Right atrium auricular region (tissue), 2 donors: ENCODE results near the gene LUC7L3. TPM values are rescaled to one million over a fixed set of nuclear protein-coding genes. Genes with fewer than 3 reads are reported as not detected.
A peak's percentile ranks its signal among the peaks of the same experiment; 100 is the strongest.

Experiments used
- DNase-seq: peaks from one replicate; pipeline ENCODE4 v3.0.0-alpha.2; 2019; ENCODE audit warnings: low spot score
- H3K27ac ChIP-seq, 2 donors: fragments of 200-600 bp; sonication (generic); 1 replicate in 1 of 2; 2 replicates in 1 of 2; pipeline ENCODE4 v1.5.1; 2016 to 2019
- H3K27me3 ChIP-seq, 2 donors: fragments of 200-600 bp; sonication (generic); one replicate each; pipeline versions ENCODE4 v1.5.1 to v1.6.0; 2017 to 2019
- H3K36me3 ChIP-seq: fragments of 200-600 bp; sonication (generic); one replicate; pipeline ENCODE4 v1.5.1; 2016
- H3K4me1 ChIP-seq, 2 donors: fragments of 200-600 bp; sonication (generic); one replicate each; pipeline versions ENCODE4 v1.5.1 to v1.6.0; 2017 to 2019
- H3K4me3 ChIP-seq, 2 donors: fragments of 200-600 bp; sonication (generic); 1 replicate in 1 of 2; 2 replicates in 1 of 2; pipeline ENCODE4 v1.5.1; 2017 to 2019; ENCODE audit warnings: mild to moderate bottlenecking in 1 of 2, moderate library complexity in 1 of 2
- H3K9me3 ChIP-seq, 2 donors: fragments of 200-600 bp; sonication (generic); one replicate each; pipeline ENCODE4 v1.5.1; 2019
- CTCF ChIP-seq, 2 donors: fragments of 200-600 bp; sonication (generic); IDR thresholded peaks; one replicate each; pipeline ENCODE4 v1.5.1; 2019; ENCODE audit warnings: antibody characterized with exemption in 2 of 2
- total RNA-seq, 2 donors: library from RNA; depleted of rRNA; stranded (reverse); fragments of >200 nt; gene quantifications; one replicate each; pipeline ENCODE4 v1.1.0, GENCODE V29; 2016

LUC7L3 gene
- total RNA-seq, 2 donors from 2014 or later = 19.6 to 31.3 TPM

- peak overlapping the region in 1 of 2 donors; percentile 36 for H3K27ac ChIP-seq
- H3K4me3 ChIP-seq = no peak overlapping the region
- DNase-seq = peak; percentile 58
Measured at GRCh38 chr17:50763716-50764475, 44.5 kb downstream of the LUC7L3 start.

GRCh38 chr17:50764734-50765149 is 45.3 kb downstream of the LUC7L3 start:
- no peak overlapping the region for H3K4me3 ChIP-seq
- TF ChIP-seq CTCF (IDR thresholded peaks at IDR 0.05) = no peak
- peak; percentile 42 for DNase-seq
- H3K36me3 ChIP-seq = no peaks in the 10 kb centered on the region
- no peaks in the 10 kb centered on the region for H3K4me1 ChIP-seq
- H3K9me3 ChIP-seq = no peaks in the 10 kb centered on the region
- H3K27ac ChIP-seq = no peak overlapping the region
- H3K27me3 ChIP-seq = no peaks in the 10 kb centered on the region

More at GRCh38 chr17:50763716-50764475, 44.5 kb downstream of the LUC7L3 start:
- no peaks in the 10 kb centered on the region for H3K36me3 ChIP-seq
- no peaks in the 10 kb centered on the region for H3K27me3 ChIP-seq
- no peak for TF ChIP-seq CTCF (IDR thresholded peaks at IDR 0.05)
- H3K4me1 ChIP-seq = no peaks in the 10 kb centered on the region
- H3K9me3 ChIP-seq = no peaks in the 10 kb centered on the region

- Histone ChIP-seq H3K27me3 (no peaks in the 10 kb centered on the region), H3K4me1 (no peaks in the 10 kb centered on the region), H3K9me3 (no peaks in the 10 kb centered on the region), H3K4me3 (no peak overlapping the region), H3K36me3 (no peaks in the 10 kb centered on the region), H3K27ac (no peak overlapping the region)
- no peak for DNase-seq
- no peak for TF ChIP-seq CTCF (IDR thresholded peaks at IDR 0.05)
Measured at GRCh38 chr17:50765454-50766221, 46.2 kb downstream of the LUC7L3 start.

- no peak overlapping the region for H3K27ac ChIP-seq
- DNase-seq = peak; percentile 36
- no peaks in the 10 kb centered on the region for H3K27me3 ChIP-seq
- no peaks in the 10 kb centered on the region for H3K4me1 ChIP-seq
- H3K9me3 ChIP-seq = no peaks in the 10 kb centered on the region
- no peaks in the 10 kb centered on the region for H3K36me3 ChIP-seq
- TF ChIP-seq CTCF (IDR thresholded peaks at IDR 0.05) = no peak
- no peak overlapping the region for H3K4me3 ChIP-seq
Measured at GRCh38 chr17:50766222-50767023, 47.0 kb downstream of the LUC7L3 start.

GRCh38 chr17:50767030-50767429 is 47.6 kb downstream of the LUC7L3 start:
- no peaks in the 10 kb centered on the region for H3K9me3 ChIP-seq
- H3K27me3 ChIP-seq = no peaks in the 10 kb centered on the region
- DNase-seq = no peak
- H3K4me3 ChIP-seq = no peak overlapping the region
- no peak for TF ChIP-seq CTCF (IDR thresholded peaks at IDR 0.05)
- H3K4me1 ChIP-seq = no peaks in the 10 kb centered on the region
- H3K36me3 ChIP-seq = no peaks in the 10 kb centered on the region
- no peak overlapping the region for H3K27ac ChIP-seq
